Activated naive CD4-positive, alpha-beta T cell treated with anti-CD3 and anti-CD28 coated beads, Interleukin-2, amount 50 U/mL, for 72 hours (primary cell): Measurements from ENCODE around the gene C15orf62. TPM values are rescaled to one million over a fixed set of nuclear protein-coding genes. Genes with fewer than 3 reads are reported as not detected.
A peak's percentile ranks its signal among the peaks of the same experiment; 100 is the strongest.

Experiments used
- ATAC-seq, 2 donors: fragments of 150-1000 bp; cut with Tn5 transposase; 2 replicates each; pipeline ENCODE4 v1.10.0; 2021; ENCODE audit warnings: mild to moderate bottlenecking in 2 of 2, moderate library complexity in 2 of 2
- DNase-seq, 2 donors: peaks; one replicate each; pipeline ENCODE4 v3.0.0; 2021 to 2022; ENCODE audit warnings: low spot score in 2 of 2
- H3K27ac Mint-ChIP-seq, 2 donors: one replicate each; pipeline ENCODE4 v1.8.0; 2022; ENCODE audit warnings: mild to moderate bottlenecking in 2 of 2, mixed read lengths in 2 of 2
- H3K36me3 Mint-ChIP-seq, 2 donors: one replicate each; pipeline ENCODE4 v1.8.0; 2022; ENCODE audit warnings: mixed read lengths in 2 of 2
- H3K9me3 Mint-ChIP-seq, 2 donors: one replicate each; pipeline ENCODE4 v1.8.0; 2022; ENCODE audit warnings: mixed read lengths in 2 of 2
- total RNA-seq, 2 donors: library from RNA; stranded (reverse); gene quantifications; one replicate each; pipeline ENCODE4 v1.2.3, GENCODE V29; 2022

C15orf62 gene
- total RNA-seq, 2 donors from 2014 or later, result 0.52 to 2.0 TPM

- no peaks in the 10 kb centered on the region for H3K36me3 Mint-ChIP-seq
- ATAC-seq, result no peak
- H3K27ac Mint-ChIP-seq, result no peak overlapping the region
- DNase-seq, result no peak
- H3K9me3 Mint-ChIP-seq, result no peaks in the 10 kb centered on the region
These were observed 20.9 kb downstream of the C15orf62 start for GRCh38 chr15:40790718-40791117.

GRCh38 chr15:40792394-40792793, 22.6 kb downstream of the C15orf62 start:
- ATAC-seq (no peak), DNase-seq (no peak)
- no peaks in the 10 kb centered on the region for H3K9me3 Mint-ChIP-seq
- no peaks in the 10 kb centered on the region for H3K36me3 Mint-ChIP-seq
- H3K27ac Mint-ChIP-seq, result no peak overlapping the region

GRCh38 chr15:40793216-40793989, 23.6 kb downstream of the C15orf62 start:
- DNase-seq, result peak in 1 of 2 donors; percentile 43
- peak; percentile 80 to 88 for ATAC-seq
- peak overlapping the region in 1 of 2 donors; percentile 2 for H3K27ac Mint-ChIP-seq
- H3K9me3 Mint-ChIP-seq, result no peaks in the 10 kb centered on the region
- H3K36me3 Mint-ChIP-seq, result peaks cover 0 to 8% of the 10 kb centered on the region in 2 donors

DNA sequence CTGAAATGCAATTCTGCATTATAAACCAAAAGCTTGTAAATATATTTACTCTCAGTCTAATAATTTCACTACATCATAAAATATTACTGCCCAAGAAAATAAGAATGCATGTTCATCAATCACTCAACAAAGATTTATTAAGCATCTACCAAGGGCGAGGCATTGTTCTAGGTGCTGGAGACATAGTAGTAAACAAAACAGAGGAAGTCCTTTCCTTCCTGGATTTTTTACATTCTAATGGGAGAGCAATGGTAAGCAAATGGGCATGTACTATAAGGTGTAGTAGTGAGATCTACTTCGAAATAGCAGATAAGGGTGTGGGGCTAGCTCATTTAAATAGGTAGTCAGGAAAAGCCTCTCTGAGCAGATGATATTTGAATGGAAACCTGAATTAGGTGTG, 26.3 kb downstream of the C15orf62 start:
- Mint-ChIP-seq H3K9me3 (no peaks in the 10 kb centered on the region), H3K36me3 (peaks cover 0 to 12% of the 10 kb centered on the region in 2 donors), H3K27ac (no peak overlapping the region)
- DNase-seq (no peak), ATAC-seq (no peak)

- Mint-ChIP-seq H3K9me3 (no peaks in the 10 kb centered on the region), H3K36me3 (peaks cover 0 to 16% of the 10 kb centered on the region in 2 donors), H3K27ac (no peak overlapping the region)
- DNase-seq (no peak), ATAC-seq (no peak)
These were observed 26.7 kb downstream of the C15orf62 start for GRCh38 chr15:40796512-40796911.

DNA sequence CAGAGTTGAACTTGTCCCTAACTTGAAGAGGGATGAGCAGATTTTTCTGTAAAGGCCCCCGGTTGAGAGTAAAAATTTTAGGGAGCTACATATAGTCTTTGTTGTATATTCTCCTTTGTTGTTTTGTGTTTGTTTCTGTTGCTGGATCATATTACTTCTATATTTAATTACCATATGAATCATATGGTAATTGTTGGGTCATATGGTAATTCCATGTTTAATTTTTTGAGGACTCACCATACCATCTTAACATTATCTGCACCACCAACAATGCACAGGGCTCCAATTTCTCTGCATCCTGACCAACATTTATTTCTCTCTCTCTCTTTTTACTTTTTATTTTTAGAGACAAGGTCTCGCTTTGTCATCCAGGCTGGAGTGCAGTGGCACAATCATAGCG, 29.7 kb downstream of the C15orf62 start:
- peaks cover 0 to 21% of the 10 kb centered on the region in 2 donors for H3K36me3 Mint-ChIP-seq
- ATAC-seq, result no peak
- no peak overlapping the region for H3K27ac Mint-ChIP-seq
- H3K9me3 Mint-ChIP-seq, result no peaks in the 10 kb centered on the region
- no peak for DNase-seq

DNA sequence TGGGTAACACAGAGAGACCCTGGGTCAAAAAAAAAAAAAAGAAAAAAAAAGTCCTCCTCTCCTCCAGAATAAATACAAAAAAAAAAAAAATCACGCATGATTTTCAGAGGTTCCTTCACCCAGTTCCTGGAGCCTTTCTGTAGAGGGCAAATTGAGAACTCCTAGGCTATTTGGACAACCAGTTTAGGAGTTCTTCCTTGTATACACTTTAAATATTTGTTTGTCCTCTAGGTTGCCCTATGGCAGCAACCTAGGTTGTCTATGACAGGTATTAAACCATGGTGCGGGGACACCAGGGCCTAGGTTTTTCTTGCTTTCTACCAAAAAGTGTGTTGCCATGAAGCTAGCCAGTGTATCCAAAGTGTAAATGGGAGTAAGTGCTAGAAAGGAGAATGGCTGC, 33.3 kb downstream of the C15orf62 start:
- DNase-seq (no peak), ATAC-seq (no peak)
- no peaks in the 10 kb centered on the region for H3K9me3 Mint-ChIP-seq
- H3K27ac Mint-ChIP-seq, result no peak overlapping the region
- peaks cover 11 to 17% of the 10 kb centered on the region in 2 donors for H3K36me3 Mint-ChIP-seq

GRCh38 chr15:40803688-40804087, 33.9 kb downstream of the C15orf62 start:
- DNase-seq (no peak), ATAC-seq (no peak)
- Mint-ChIP-seq H3K36me3 (peaks cover 11 to 12% of the 10 kb centered on the region in 2 donors), H3K27ac (peak overlapping the region in 1 of 2 donors; percentile 6), H3K9me3 (no peaks in the 10 kb centered on the region)

DNA sequence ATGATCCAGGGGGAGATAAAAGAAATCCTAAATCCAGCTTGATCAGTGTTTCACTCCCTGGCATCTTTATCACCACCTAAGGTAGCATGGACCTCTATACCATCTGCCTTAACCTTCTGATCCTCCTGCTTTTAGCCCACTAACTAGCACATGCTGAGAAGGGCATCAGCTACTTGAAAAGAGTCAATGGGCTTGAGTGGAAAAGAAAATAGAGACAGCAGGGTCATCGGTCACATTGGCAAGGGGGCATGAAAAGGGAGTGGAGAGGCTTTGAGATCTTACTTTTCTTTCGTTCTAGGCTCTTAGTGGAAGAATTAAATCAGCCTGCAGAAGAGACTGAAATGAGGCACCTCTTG, 36.9 kb downstream of the C15orf62 start:
- Mint-ChIP-seq H3K36me3 (peaks cover 5 to 11% of the 10 kb centered on the region in 2 donors), H3K9me3 (no peaks in the 10 kb centered on the region), H3K27ac (peak overlapping the region; percentile 92 to 99)
- no peak for ATAC-seq
- DNase-seq, result no peak

- Mint-ChIP-seq H3K9me3 (no peaks in the 10 kb centered on the region), H3K27ac (peak within 1 kb of the TSS; percentile 92 to 99)
These were observed 37.5 kb downstream of the C15orf62 start, which contains the start of the genes DNAJC17 and ZFYVE19 for GRCh38 chr15:40807028-40807887. DNAJC17 (minus strand) TSS chr15:40807473; CDS start chr15:40807446, 27 bp downstream. ZFYVE19 (plus strand) TSS chr15:40807089; CDS start chr15:40807590, 501 bp downstream.

DNA sequence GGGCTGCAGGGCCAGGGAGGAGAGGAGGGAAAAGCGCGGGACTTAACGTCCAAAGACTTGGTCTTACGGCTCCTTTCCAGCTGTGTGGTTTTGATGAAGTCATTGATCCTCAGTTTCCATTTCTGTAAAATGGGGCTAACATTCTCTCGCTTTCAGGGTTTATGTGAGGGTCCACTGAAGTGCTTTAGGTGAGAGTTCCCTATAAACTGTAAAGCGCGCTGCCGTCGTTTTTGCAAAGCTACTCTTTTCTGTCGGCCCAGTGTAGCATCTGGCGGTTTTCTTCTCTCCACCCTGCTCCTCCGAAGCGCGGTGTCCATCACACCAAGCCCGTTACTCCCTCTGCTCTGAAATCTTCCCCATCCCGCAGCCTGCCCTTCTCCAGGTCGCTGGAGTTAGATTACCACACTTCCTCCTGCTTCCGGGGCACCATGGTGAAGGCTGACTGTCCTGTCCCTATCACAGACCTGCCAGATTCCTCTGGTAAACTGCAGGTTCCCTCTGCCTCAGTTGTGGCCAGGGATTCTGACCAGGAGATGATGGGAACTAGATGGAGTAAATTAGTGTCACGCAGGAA, 38.2 kb downstream of the C15orf62 start:
- ATAC-seq (no peak), DNase-seq (no peak)
- Mint-ChIP-seq H3K27ac (peak overlapping the region; percentile 39 to 92), H3K36me3 (peaks cover 0 to 11% of the 10 kb centered on the region in 2 donors), H3K9me3 (no peaks in the 10 kb centered on the region)

More at GRCh38 chr15:40807028-40807887, 37.5 kb downstream of the C15orf62 start, which contains the start of the genes DNAJC17 and ZFYVE19:
- peak; percentile 94 to 98 for ATAC-seq
- DNase-seq, result peak; percentile 91 to 95
- H3K36me3 Mint-ChIP-seq, result peaks cover 0 to 11% of the 10 kb centered on the region in 2 donors

DNA sequence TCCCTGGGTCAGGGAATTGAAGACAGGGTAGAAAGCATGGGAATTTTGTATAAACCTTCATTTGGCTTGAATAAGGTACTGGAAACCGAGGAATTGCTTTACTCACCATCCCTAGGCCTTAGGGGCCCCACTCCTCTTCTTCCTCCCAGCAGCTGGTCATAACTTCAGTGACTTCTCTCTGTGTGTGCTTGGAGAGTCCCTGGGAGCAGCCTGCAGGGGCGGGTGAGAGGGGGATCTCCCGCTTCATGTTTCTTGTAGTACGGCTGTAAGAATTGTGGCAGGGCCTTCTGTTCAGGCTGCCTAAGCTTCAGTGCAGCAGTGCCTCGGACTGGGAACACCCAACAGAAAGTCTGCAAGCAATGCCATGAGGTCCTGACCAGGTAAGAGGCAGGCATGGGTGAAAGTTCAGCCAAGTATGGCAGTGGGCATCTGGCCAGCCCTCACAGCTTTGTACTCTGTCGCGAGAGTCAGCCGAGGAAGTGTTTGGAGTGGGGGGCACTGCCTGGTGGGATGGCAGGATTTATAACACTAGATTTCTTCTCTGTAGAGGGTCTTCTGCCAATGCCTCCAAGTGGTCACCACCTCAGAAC, 39.2 kb downstream of the C15orf62 start:
- Mint-ChIP-seq H3K9me3 (no peaks in the 10 kb centered on the region), H3K36me3 (peaks cover 0 to 11% of the 10 kb centered on the region in 2 donors), H3K27ac (no peak overlapping the region)
- ATAC-seq (no peak), DNase-seq (no peak)

GRCh38 chr15:40812721-40813425, 43.1 kb downstream of the C15orf62 start:
- no peak overlapping the region for H3K27ac Mint-ChIP-seq
- DNase-seq (no peak), ATAC-seq (no peak)
- no peaks in the 10 kb centered on the region for H3K9me3 Mint-ChIP-seq
- no peaks in the 10 kb centered on the region for H3K36me3 Mint-ChIP-seq

DNA sequence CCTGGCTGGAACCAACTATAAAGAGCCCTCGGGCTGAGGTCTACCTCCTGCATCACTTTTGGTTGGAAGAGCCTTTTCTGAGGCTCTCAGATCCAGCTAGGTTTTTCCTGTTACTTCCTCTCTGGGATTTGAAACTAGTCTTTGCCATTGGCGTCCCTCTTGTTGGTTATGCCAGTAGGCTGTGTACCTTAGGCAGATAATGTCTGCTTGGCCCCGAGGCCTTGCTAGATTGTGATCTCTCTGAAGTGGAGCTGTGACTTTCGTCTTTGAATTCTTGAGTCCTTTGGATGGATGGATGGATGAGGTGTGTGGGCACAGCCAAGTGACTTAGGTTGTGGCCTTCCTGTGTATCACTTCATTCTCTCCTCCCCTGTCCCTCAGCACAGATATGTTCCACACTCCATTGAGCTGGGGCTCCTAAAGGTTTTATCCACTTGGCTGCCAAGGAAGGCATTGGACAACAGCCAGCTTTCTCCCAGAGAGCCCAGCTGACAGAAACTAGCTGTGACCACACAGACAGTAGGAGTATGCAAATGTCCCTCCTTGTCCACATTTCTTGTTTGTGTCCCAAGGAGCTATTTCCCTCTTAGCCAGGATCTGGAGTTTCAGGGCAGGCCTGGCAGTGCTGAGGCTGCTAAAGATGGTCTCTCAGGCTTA, 45.4 kb downstream of the C15orf62 start:
- DNase-seq, result no peak

GRCh38 chr15:40819048-40819447, 49.3 kb downstream of the C15orf62 start:
- DNase-seq, result no peak
- Mint-ChIP-seq H3K9me3 (no peaks in the 10 kb centered on the region), H3K36me3 (no peaks in the 10 kb centered on the region), H3K27ac (no peak overlapping the region)
- no peak for ATAC-seq

More for the DNA sequence above, 45.4 kb downstream of the C15orf62 start:
- H3K36me3 Mint-ChIP-seq, result no peaks in the 10 kb centered on the region
- H3K27ac Mint-ChIP-seq, result no peak overlapping the region
- no peak for ATAC-seq
- no peaks in the 10 kb centered on the region for H3K9me3 Mint-ChIP-seq
